Measurements from ENCODE around the gene LRRC8C.
"Not testable (repeated sequence)": the region's sequence is repeated elsewhere in the genome, so short reads cannot be mapped to it uniquely, and the experiment has no call there.

The LRRC8C gene

GRCh38 chr1:89704014-89704413 lies 71.1 kb downstream of the LRRC8C start:
- H3K4me3 ChIP-seq (ENCODE audit: low read length) = no peak overlapping the region
- TF ChIP-seq CTCF (conservative IDR thresholded peaks at IDR 0.05; ENCODE audit: low read length) = no peak
- DNase-seq (ENCODE audit: low read depth) = no peak

- DNase-seq (ENCODE audit: low read depth); H3K4me3 ChIP-seq (ENCODE audit: low read length): not testable (repeated sequence)
These were observed 72.0 kb downstream of the LRRC8C start for GRCh38 chr1:89704885-89705284.

- DNase-seq (ENCODE audit: low read depth) = no peak
- TF ChIP-seq CTCF (conservative IDR thresholded peaks at IDR 0.05; ENCODE audit: low read length) = no peak
- H3K4me3 ChIP-seq (ENCODE audit: low read length) = no peak overlapping the region
These were observed 73.2 kb downstream of the LRRC8C start for GRCh38 chr1:89705901-89706699.

GRCh38 chr1:89706700-89707012 lies 73.7 kb downstream of the LRRC8C start:
- no peak overlapping the region for H3K4me3 ChIP-seq (ENCODE audit: low read length)
- no peak for TF ChIP-seq CTCF (conservative IDR thresholded peaks at IDR 0.05; ENCODE audit: low read length)
- DNase-seq (ENCODE audit: low read depth) = no peak

- no peak for TF ChIP-seq CTCF (conservative IDR thresholded peaks at IDR 0.05; ENCODE audit: low read length)
- no peak overlapping the region for H3K4me3 ChIP-seq (ENCODE audit: low read length)
- DNase-seq (ENCODE audit: low read depth) = no peak
These were observed 75.9 kb downstream of the LRRC8C start for GRCh38 chr1:89708751-89709375.

GRCh38 chr1:89710498-89711139 lies 77.7 kb downstream of the LRRC8C start:
- no peak overlapping the region for H3K4me3 ChIP-seq (ENCODE audit: low read length)

More at GRCh38 chr1:89710498-89711139, 77.7 kb downstream of the LRRC8C start:
- no peak for TF ChIP-seq CTCF (conservative IDR thresholded peaks at IDR 0.05; ENCODE audit: low read length)
- DNase-seq (ENCODE audit: low read depth) = no peak
